Measurements from ENCODE around the gene ERVK3-1.
"Not testable (repeated sequence)": the region's sequence is repeated elsewhere in the genome, so short reads cannot be mapped to it uniquely, and the experiment has no call there.

Gene ERVK3-1

DNA sequence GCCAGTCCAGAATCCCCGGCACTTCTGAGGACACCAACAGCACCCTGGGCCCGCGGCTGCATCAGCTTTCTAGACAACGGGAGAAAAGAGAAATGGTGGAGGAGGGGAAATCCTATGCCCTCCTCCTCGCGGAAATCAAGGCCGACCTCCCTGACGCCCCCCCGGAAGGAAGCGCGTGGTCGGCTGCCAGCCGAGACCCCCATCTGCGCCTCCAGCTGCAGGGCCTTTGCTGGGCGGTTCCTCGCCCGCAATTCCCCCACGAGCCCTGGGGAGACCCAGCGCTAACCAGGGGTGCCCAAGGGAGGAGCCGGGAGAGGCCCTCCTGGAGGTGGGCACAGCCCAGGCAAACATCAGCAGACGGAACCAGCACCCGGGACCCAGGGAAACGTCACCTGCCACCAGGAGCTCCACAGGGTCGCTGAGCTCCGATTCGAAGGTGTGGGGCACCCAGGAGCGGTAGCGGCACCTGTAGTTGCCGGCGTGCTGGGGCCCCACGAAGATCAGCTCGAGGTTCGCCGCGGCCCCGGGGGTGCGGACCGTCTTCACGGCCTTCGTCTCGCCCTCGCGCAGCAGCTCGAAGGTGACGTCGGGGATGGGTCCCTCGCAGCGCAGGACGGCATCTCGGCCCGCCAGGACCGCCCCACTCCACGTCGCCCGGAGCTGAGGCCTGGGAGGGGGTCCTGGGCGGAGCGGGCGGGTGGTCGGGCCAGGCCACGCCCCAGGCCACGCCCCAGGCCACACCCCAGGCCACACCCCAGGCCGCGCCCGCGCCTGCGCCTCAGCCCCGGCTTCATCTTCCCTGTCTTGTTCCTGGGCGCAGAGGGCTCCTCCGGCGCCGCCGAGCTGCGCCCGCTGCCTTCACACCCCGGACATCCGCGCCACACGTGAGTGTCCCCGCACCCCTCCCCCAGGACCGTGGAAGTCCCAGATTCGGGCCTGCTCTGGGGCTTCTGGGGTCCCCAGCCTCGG, 42.1 kb downstream of the ERVK3-1 start:
- DNase-seq (ENCODE audit: low read depth, low spot score): no peak

DNA sequence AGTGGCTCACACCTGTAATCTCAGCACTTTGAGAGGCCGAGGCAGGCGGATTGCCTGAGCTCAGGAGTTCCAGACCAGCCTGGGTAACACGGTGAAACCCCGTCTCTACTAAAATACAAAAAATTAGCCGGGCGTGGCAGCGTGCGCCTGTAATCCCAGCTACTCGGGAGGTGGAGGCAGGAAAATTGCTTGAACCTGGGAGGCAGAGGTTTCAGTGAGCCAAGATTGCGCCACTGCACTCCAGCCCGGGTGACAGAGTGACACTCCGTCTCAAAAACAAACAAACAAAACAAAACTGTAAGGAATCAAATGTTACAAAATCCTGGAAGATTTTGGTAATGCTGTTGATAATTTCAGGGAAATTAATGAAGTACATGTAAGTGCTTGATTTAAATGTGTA, 42.9 kb downstream of the ERVK3-1 start:
- not testable (repeated sequence) for DNase-seq (ENCODE audit: low read depth, low spot score)

DNA sequence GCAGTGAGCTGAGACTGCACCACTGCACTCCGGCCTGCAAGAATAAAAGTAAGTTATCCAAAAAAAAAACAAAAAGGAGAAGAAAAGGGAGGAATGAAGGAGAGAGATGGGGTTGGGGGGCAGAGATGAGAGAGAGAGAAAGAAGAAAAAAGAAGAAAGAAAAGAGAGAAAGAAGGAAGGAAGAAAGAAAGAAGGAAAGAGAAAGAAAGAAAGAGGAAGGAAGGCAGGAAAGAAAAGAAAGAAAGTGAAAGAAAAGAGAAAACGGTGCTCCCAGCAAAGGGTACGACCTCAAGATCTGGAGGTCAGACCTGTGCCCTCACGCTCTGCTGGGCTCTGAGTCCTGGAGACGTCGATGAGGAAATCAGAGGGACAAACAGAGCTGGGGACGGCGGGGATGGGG, 44.4 kb downstream of the ERVK3-1 start:
- no peak for DNase-seq (ENCODE audit: low read depth, low spot score)

DNA sequence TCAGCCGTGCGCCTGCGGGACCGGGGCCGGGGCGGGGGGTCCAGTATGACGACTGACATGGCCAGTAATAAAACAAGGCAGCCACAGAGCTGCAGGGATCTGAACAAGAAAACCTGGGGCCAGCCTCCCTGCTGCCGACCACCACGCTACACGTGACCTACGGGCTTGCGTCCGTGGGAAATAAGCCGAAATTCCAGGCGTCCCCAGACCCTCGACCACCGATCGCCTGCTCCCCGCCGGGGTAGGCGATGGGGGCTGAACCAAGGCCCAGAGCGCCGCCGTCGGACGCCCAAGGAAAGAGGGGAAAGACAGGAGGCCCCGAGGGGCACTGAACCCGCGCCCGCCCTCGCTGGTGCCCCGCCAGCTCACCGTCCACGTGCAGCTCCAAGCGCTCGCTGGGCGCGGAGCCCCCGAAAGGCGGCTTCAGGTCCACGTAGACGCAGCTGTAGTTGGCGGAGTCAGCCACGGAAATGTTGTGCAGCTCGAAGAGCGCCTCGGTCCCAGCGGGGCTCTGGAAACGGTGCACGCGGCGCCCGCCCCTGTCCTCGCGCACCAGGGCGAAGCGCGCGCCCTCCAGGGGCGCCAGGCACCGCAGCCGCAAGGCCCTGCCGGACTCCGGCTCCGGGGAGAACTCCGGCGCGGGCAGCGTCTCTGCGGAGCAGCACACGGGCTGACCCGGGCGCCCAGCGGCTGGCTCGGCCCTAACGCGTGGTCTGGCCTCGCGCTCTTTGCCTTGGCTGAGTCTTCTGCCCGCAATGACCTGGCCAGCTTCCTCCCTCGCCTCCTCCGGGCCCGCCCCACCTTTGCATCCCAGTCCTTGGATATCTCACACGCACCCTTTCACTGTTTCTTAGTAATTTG, 45.1 kb downstream of the ERVK3-1 start:
- no peak for DNase-seq (ENCODE audit: low read depth, low spot score)

DNA sequence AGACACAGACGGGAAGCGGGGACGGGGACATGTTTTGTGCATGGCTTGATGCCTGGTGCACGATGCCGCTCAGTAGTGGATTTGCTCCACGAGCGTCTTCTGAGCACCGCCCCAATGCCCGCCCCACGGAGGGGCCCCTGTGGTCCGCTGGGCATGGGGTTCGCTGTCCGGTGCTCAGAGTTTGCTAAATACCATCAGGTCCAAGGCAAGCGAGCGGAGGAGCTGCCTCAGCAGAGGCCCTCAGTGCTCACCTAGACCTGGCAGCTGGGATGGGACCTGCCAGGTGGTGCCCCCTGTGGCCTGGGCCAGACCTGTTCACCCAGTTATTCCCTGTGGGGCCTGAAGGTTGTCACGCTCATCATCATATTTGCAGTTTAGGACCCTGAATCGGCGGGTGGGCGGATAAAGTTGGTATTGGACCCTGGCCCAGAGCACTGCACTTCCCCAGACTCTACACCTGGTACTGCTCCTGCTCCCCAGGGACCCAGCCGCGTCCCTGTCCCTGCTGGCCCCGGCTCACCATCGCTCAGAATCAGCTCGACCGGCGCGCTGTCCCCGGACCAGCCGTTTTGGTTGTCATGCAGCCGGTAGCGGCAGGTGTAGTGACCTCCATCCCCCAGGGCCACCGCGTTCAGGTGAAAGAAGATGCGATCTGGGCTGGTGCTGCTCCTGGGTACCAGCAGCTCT, 45.8 kb downstream of the ERVK3-1 start:
- DNase-seq (ENCODE audit: low read depth, low spot score): no peak

DNA sequence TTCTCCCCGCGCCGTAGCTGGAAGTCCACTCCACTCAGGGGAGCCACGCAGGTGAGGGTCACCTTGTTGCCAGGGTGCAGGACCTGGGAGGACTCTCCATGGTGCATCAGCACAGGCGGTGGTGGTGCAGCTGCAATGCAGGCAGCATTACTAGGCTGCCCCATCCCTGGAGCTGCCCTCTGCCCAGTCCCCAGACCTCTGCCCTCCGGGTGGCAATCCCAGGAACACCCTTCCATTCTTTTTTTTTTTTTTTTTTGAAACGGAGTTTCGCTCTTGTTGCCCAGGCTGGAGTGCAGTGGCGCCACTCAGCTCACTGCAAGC, 46.3 kb downstream of the ERVK3-1 start:
- no peak for DNase-seq (ENCODE audit: low read depth, low spot score)

DNA sequence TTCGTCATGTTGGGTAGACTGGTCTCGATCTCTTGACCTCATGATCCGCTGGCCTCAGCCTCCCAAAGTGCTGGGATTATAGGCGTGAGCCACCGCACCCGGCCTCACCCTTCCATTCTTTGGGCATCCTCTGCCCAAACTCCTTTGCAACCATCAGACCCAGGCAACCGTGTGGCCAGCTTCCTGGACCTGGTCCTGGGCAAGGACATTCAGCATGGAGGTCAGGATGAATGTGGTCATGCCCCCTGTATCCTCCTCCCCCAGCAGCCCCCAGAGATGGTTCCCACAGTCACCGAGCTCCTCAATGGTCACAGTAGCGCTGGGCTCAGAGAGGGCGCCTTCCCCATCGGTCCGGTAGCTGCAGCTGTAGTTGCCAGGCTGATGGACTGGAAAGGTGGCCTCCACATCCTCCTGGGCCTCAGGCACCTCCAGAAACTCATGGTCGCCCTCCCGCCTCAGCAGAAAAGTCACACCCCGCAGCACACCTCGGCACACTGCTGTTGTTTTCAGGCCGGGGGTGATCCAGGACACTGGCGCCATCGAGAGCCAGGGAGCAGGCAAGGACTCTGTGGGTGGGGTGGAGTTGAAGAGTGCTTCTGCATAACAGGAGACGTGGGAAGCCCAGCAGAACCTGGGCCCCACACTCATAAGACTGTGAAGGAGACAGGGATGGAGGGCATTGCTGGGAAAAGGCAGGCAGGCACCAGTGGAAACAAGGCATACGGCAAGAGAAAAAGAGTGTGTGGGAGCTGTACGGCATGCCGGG, 47.0 kb downstream of the ERVK3-1 start:
- no peak for DNase-seq (ENCODE audit: low read depth, low spot score)

DNA sequence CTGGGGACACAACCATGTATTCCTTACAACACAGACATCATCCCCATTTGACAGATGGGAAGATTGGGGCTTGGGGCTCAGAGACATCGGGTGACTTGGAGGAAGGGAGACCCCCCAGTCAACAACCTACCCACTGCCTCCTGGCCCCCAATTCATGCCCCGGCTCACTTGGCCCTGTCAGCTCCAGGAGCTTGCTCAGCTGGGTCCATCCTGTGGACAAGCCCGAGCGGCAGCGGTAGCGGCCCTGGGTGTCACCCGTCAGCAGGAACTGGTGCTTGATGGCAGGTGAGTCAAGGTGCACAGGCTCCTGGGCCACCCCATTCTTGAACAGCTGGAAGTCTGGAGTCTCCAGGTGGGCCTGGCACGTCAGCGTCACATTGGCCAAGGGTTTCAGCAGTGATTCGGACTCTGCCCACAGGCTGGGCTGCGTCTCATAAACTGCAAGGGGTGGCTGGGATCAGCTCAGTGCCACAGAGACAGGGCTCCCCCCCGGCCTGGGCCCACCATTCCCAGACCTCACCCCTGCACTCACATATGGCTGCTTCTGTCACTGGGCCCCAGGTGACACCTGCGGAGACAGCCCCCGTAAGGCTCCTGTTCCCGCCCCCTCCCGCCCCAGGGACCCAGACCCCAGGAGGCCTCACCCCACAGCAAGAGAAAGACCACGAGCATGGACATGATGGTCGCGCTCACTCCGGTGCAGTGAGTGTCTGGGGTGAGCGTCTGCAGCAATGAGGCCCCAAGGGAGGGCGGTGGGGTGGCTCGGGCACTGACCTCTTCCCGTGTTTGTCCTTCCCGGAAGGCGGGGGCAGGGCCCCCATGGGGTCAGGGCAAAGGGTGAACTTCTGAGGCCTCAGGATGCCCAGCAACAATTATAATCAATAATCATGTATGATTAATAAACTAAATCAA, 47.8 kb downstream of the ERVK3-1 start, which contains the start of gene A1BG:
Gene A1BG, minus strand, starts transcription at position 733 of the 912 bp plus-strand sequence. Its CDS starts 55 bp downstream, at position 678.
- no peak for DNase-seq (ENCODE audit: low read depth, low spot score)

DNA sequence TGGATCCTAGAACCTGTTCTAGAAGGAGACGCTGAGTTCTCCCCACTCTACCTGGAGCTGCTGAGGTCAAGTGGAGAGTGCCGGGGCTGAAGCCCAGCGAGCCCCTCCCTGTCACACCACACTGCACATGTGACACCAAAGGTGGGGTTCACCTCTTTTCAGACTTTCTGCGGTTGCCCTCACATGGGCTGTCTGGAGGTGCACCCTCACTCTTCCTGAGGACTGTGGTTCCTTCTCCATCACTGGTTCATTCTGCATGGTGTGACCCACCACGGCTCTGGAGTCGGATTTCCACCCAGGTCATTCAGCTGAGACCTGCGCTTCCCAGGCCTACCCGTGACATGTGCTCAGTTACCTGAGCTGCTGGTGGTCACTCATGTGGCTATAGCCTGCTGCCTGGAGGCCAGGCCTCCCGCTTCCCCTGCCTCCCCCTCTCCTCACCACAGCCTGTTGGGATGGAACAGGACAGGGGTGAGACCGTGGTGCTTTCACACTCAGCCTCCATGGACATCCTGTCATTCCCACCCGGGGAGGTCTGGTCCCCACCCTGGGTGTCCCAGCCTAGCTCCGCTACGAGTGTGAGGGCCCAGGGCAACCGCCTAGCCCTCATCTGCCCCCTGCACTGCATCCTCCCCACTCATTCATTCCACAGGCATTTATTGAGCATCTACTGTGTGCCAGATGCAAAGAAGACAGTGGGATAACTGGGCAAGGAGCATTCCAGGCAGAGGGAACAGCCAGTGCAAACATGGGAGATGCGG, 48.7 kb downstream of the ERVK3-1 start:
- DNase-seq (ENCODE audit: low read depth, low spot score): no peak

DNA sequence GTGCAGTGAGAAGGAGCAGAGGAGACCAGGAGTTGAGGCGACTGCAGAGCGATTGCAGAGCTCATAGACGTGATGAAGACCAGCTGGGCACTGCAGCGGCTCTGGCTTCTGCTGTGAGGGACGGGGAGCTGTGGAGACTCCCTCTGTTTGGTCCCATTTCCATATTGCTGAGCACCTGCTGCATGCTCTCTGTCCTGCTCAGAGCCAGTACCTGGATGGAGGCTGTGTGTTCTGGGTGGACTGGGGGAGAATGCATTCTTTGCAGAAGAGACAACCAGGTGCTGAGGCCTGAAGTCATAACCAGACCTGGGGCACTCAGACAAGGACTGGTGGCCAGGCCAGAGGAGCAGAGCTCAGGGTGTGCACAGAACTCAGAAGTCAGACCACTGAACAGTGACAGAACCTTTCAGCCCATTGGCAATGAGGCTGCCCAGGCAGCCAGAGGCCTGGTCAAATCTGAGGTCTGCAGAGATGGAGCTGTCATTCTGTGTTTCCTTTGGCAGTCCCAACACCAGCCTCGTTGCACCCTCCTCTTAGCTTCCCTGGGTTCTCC, 49.4 kb downstream of the ERVK3-1 start:
- DNase-seq (ENCODE audit: low read depth, low spot score): no peak

DNA sequence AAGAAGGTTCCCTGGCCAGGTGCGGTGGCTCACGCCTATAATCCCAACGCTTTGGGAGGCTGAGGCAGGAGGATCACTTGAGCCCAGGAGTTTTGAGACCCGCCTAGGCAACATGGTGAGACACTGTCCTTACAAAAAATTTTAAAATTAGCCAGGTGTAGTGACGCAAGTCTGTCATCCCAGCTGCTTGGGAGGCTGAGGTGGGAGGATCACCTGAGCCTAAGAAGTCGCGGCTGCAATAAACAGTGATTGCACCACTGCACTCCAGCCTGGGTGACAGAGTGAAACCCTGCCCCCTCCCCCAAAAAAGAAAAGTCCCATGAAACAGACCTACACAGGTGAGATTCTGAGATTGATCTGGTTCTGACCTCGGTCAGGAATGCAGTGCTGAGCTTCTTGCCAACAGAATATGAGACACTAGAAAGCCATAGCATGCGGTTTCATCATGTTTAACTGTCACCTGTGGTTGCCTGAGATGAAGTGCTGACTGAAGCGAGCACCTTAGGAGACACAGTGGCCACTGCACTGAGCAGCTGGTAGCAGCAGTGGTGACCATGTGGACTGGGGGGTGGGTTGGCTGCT, 50.1 kb downstream of the ERVK3-1 start:
- DNase-seq (ENCODE audit: low read depth, low spot score): no peak

DNA sequence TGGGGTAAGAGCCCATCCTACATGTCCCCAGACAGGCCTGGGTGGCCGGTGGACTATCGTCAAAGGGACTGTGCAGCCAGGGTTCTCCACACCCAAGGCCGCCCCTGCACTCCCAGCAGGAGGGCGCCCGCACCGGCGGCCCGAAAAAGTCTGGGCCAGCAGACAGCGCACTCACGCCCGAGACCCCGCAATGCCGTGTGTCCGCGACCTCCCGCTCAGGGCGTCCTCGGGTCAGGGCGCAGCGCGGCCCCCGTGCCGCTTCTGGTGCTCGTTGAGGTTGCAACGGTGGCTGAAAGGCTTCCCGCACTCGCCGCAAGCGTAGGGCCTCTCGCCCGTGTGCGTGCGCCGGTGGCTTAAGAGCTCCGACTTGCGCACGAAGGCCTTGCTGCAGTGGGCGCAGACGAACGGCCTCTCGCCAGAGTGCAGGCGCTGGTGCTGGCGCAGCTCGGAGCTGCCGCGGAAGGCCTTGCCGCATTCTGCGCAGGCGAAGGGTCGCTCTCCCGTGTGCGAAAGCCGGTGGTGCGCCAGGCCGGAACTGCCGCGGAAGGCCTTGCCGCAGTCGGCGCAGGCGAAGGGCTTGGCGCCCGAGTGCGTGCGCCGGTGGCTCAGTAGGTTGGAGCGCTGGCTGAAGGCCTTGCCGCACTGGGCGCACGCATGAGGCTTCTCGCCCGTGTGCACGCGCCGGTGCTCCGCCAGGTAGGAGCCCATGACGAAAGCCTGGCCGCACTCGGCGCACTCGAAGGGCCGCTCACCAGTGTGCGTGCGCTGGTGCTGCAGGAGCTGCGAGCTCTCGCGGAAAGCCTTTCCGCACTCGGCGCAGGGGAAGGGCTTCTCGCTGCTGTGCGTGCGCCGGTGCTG, 51.0 kb downstream of the ERVK3-1 start:
- DNase-seq (ENCODE audit: low read depth, low spot score): no peak

DNA sequence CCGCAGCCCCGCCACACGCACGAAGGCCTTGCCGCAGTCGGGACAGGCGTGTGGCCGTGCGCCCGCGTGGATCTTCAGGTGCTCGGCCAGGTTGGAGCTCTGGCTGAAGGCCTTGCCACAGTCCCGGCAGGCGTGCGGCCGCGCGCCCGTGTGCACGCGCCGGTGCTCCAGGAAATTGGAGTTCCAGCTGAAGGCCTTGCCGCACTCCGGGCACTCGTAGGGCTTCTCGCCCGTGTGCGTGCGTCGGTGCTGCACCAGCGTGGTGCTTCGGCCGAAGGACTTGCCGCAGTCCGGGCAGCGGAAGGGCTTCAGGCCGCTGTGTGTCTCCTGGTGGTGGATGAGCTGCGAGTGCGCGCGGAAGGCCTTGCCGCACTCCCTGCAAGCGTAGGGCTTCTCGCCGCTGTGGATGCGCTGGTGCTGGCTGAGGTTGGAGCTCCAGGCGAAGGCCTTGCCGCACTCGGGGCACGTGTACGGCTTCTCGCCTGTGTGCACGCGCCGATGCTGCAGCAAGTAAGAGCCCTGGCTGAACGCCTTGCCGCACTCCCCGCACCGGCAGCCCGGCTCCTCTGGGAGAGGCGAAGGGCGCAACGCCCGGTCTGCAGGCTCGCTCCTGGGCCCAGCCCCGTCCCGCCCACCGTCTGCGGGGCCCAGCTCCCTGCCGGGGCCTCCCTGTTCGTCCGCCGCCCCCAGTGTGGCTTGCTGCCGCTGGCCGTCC, 51.7 kb downstream of the ERVK3-1 start:
- DNase-seq (ENCODE audit: low read depth, low spot score): no peak

DNA sequence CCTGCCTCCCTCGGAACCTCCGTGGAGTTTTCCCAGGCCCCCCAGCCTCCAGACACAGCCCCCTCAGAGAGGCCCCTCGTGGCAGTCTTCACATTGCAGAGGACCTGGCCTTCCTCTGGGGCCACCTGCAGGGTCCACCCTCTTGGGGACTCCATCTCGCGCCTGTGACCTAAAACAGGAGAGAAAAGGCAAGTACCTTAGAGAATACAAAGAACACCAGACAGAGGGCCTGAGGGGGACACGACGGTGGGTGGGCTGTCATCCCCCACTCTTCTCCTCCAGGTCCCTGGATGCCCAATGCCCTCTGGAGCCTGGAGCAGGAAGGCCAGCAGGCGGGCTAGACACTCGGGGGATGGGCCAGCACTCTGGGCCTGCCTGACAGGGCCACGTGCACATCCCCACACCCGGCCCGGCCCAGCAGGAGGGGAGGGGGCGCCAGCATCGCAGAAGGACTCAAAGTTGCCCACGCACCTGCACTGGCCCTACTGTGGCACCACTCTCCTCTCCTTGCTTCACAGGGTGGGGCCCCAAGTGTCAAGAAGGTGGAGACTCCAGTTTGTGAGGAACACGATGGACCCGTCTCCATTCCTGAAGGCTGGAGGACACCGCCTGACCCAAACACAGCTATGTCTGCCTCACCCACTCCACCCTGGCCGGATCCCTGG, 52.4 kb downstream of the ERVK3-1 start:
- DNase-seq (ENCODE audit: low read depth, low spot score): no peak

DNA sequence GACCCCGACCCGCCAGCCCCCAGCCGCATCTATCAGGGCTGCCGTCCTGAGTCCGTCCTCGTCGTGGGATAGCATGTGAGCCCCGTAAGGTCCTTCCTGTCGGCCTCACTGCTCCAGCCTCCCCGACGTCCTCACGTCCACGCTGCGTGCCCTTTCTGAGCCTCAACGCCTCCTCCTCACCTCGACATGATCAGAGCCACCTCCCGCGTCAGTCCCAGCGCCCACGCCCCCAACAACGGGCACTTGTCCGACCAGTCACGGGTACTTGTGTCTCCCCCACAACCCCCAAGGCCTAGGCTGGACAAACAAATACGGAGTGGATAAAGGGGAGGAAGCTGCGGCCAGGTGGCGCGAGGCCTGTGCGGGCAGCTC, 56.7 kb downstream of the ERVK3-1 start:
- DNase-seq (ENCODE audit: low read depth, low spot score): no peak

DNA sequence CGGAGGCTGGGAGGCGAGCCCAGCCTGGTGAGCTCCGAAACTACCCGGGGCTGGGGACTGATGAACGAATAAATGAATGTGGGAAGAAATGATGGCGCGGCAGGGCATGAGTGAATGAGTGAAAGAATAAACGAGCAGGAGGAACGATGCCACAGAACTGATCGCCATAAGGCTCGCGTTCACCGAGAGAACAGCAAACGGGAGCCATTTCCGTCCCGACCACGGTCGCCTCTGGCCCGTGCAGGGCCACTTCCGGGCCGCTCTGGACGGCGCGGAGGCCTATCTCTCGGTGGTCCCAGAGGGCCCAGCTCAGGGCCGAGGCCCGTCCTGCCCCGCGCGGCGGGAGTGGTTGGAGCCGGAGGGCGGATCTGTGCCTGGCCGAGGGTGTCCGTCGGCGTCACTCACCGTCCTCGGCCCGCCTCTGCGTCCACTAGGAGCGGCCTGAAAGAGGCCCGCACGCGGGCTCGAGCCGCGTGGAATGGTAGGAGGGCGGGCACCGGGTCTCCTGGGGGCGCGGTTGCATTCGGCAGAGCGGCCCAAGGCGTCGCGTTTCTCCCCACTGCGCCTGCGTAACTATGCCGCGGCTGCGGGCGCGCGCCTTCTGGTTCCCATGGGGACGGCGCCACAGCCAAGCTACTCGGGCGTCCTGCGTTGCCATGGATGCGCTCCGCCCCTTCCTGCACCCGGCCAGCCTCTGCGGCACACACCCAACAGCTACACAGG, 57.3 kb downstream of the ERVK3-1 start, which contains the start of gene ZNF497:
Gene ZNF497, minus strand, starts transcription at position 480 of the 723 bp plus-strand sequence. CDS start 5,116 bp downstream, outside the sequence.
- DNase-seq (ENCODE audit: low read depth, low spot score): peak; percentile 78
